Uterus (tissue), 4 donors: ENCODE results near the gene CSPG4. TPM values are rescaled to one million over a fixed set of nuclear protein-coding genes. Genes with fewer than 3 reads are reported as not detected.
A peak's percentile ranks its signal among the peaks of the same experiment; 100 is the strongest.
"Not testable (repeated sequence)": the region's sequence is repeated elsewhere in the genome, so short reads cannot be mapped to it uniquely, and the experiment has no call there.

Experiments used
- DNase-seq, 2 donors: peaks; one replicate each; pipeline ENCODE4 v3.0.0-alpha.2; 2019 to 2020
- H3K27ac ChIP-seq, 2 donors: fragments of 200-600 bp; sonication (generic); 1 replicate in 1 of 2; 2 replicates in 1 of 2; pipeline ENCODE4 v1.5.1; 2016 to 2018
- H3K27me3 ChIP-seq, 2 donors: fragments of 200-600 bp; sonication (generic); one replicate each; pipeline ENCODE4 v1.5.1; 2018 to 2019; ENCODE audit warnings: control low read depth in 1 of 2
- H3K36me3 ChIP-seq, 2 donors: fragments of 200-600 bp; sonication (generic); one replicate each; pipeline ENCODE4 v1.5.1; 2019; ENCODE audit warnings: control low read depth in 1 of 2
- H3K4me1 ChIP-seq, 2 donors: fragments of 200-600 bp; sonication (generic); one replicate each; pipeline ENCODE4 v1.5.1; 2018 to 2019; ENCODE audit warnings: control low read depth in 1 of 2
- H3K4me3 ChIP-seq, 2 donors: fragments of 200-600 bp; sonication (generic); 1 replicate in 1 of 2; 2 replicates in 1 of 2; pipeline ENCODE4 v1.5.1; 2018 to 2019; ENCODE audit warnings: mild to moderate bottlenecking in 1 of 2
- H3K9me3 ChIP-seq, 2 donors: fragments of 200-600 bp; sonication (generic); one replicate each; pipeline ENCODE4 v1.5.1; 2019; ENCODE audit warnings: control low read depth in 1 of 2
- CTCF ChIP-seq, 4 experiments: fragments of 200-600 bp in 2 of 4; fragments of 450-650 bp in 2 of 4; sonication (generic) in 2 of 4; IDR thresholded peaks; one replicate each; pipeline ENCODE4 v1.5.1; 2016 to 2019; ENCODE audit warnings: antibody characterized with exemption in 4 of 4, mild to moderate bottlenecking in 2 of 4, moderate library complexity in 1 of 4
- POLR2A ChIP-seq, 2 donors: fragments of 450-650 bp; IDR thresholded peaks; one replicate each; pipeline ENCODE4 v1.6.1; 2016; ENCODE audit warnings: antibody characterized with exemption in 2 of 2, mild to moderate bottlenecking in 1 of 2, moderate library complexity in 1 of 2
- intact Hi-C: fragments of 100-400 bp; cut with DNase I; formaldehyde crosslinking; loops from one replicate; pipeline ENCODE4 v1.15.1; 2023; ENCODE audit warnings: low total_unique reads
- total RNA-seq, 4 donors: library from RNA; depleted of rRNA in 3 of 4; stranded (reverse); fragments of >200 nt in 3 of 4; gene quantifications; one replicate each; pipeline versions ENCODE4 v1.1.0 to v1.2.4, GENCODE V29; 2014 to 2023
- donor health status: DM: yes; HTN: yes; CAD: no.

Gene CSPG4
- total RNA-seq, 4 donors from 2014 or later, result 10.3 to 62.4 (median 46.7) TPM

- intact Hi-C loops, result no loop called here
- TF ChIP-seq POLR2A (IDR thresholded peaks at IDR 0.05), result no peak
- no peak for TF ChIP-seq CTCF (IDR thresholded peaks at IDR 0.05)
- no peak overlapping the region for H3K27ac ChIP-seq
Observed at GRCh38 chr15:75688278-75688557, 24.4 kb downstream of the CSPG4 start.

GRCh38 chr15:75687486-75688277, 25.0 kb downstream of the CSPG4 start:
- Histone ChIP-seq H3K4me3 (no peak overlapping the region), H3K27ac (no peak overlapping the region), H3K27me3 (no peaks in the 10 kb centered on the region), H3K4me1 (no peaks in the 10 kb centered on the region), H3K36me3 (no peaks in the 10 kb centered on the region), H3K9me3 (no peaks in the 10 kb centered on the region)
- TF ChIP-seq CTCF (IDR thresholded peaks at IDR 0.05) (no peak), POLR2A (IDR thresholded peaks at IDR 0.05) (no peak)
- intact Hi-C loops, result no loop called here
- no peak for DNase-seq

More at GRCh38 chr15:75688278-75688557, 24.4 kb downstream of the CSPG4 start:
- no peak for DNase-seq
- H3K36me3 ChIP-seq, result no peaks in the 10 kb centered on the region
- H3K4me3 ChIP-seq, result no peak overlapping the region
- no peaks in the 10 kb centered on the region for H3K27me3 ChIP-seq
- peaks cover 0 to 1% of the 10 kb centered on the region in 2 donors for H3K4me1 ChIP-seq
- H3K9me3 ChIP-seq, result no peaks in the 10 kb centered on the region

GRCh38 chr15:75686212-75686642, 26.4 kb downstream of the CSPG4 start:
- H3K4me1 ChIP-seq, H3K27ac ChIP-seq, H3K27me3 ChIP-seq, H3K9me3 ChIP-seq, intact Hi-C loops, H3K4me3 ChIP-seq, H3K36me3 ChIP-seq: not testable (repeated sequence)
- peak in 1 of 2 donors; percentile 11 for TF ChIP-seq POLR2A (IDR thresholded peaks at IDR 0.05)
- TF ChIP-seq CTCF (IDR thresholded peaks at IDR 0.05), result peak; percentile 81 to 89 (median 84)
- DNase-seq, result peak; percentile 80 to 86

- Histone ChIP-seq H3K27ac (no peak overlapping the region), H3K27me3 (no peaks in the 10 kb centered on the region), H3K9me3 (no peaks in the 10 kb centered on the region), H3K4me1 (no peaks in the 10 kb centered on the region), H3K36me3 (no peaks in the 10 kb centered on the region), H3K4me3 (no peak overlapping the region)
- TF ChIP-seq CTCF (IDR thresholded peaks at IDR 0.05) (no peak), POLR2A (IDR thresholded peaks at IDR 0.05) (no peak)
- no peak for DNase-seq
- intact Hi-C loops, result no loop called here
Observed at GRCh38 chr15:75685195-75685594, 27.5 kb downstream of the CSPG4 start.

- intact Hi-C loops, result loop anchor here (5.0 kb wide), 1 partner anchor 47 kb away; no protein-coding TSS in a partner anchor
- Histone ChIP-seq H3K27ac (no peak overlapping the region), H3K9me3 (no peaks in the 10 kb centered on the region), H3K27me3 (no peaks in the 10 kb centered on the region), H3K4me1 (no peaks in the 10 kb centered on the region), H3K36me3 (no peaks in the 10 kb centered on the region), H3K4me3 (no peak overlapping the region)
- TF ChIP-seq POLR2A (IDR thresholded peaks at IDR 0.05) (no peak), CTCF (IDR thresholded peaks at IDR 0.05) (no peak)
- DNase-seq, result no peak
Observed at GRCh38 chr15:75684648-75685047, 28.0 kb downstream of the CSPG4 start.
